MCF 10A (cell line): ENCODE data around the gene CAMKMT. TPM values are rescaled to one million over a fixed set of nuclear protein-coding genes. Genes with fewer than 3 reads are reported as not detected.

Experiments
- BruUV-seq: library from RNA; stranded (reverse); fragments of 400-500 nt; replicated peaks from 2 replicates; lab custom pipeline; 2021; lab: Mats Ljungman, UMichigan
- CTCF ChIA-PET: fragments of 300-600 bp; sonication (Branson Sonifier 250); formaldehyde crosslinking; extraction: SDS; loops from one replicate; lab custom pipeline; 2021; ENCODE audit warnings: antibody characterized with exemption, inconsistent platforms; lab: Yijun Ruan, JAX
- POLR2A ChIA-PET: fragments of 300-600, 350-650 bp; sonication (Branson Sonifier 250); formaldehyde crosslinking; extraction: SDS; loops from one replicate; lab custom pipeline; 2020; ENCODE audit warnings: antibody characterized with exemption, inconsistent platforms; lab: Yijun Ruan, JAX
- DNase-seq: peaks from one replicate; pipeline ENCODE4 v3.0.0-alpha.2; 2018; ENCODE audit not compliant: unreplicated experiment
- H3K27ac Mint-ChIP-seq: one replicate; pipeline ENCODE4 v1.8.0; 2022; ENCODE audit warnings: mild to moderate bottlenecking, low read depth, mixed read lengths; ENCODE audit not compliant: unreplicated experiment
- H3K27me3 Mint-ChIP-seq: one replicate; pipeline ENCODE4 v1.8.0; 2022; ENCODE audit warnings: mixed read lengths; ENCODE audit not compliant: insufficient read depth, unreplicated experiment
- H3K36me3 Mint-ChIP-seq: one replicate; pipeline ENCODE4 v1.8.0; 2022; ENCODE audit warnings: mild to moderate bottlenecking, moderate library complexity, mixed read lengths; ENCODE audit not compliant: insufficient read depth, unreplicated experiment
- H3K4me1 Mint-ChIP-seq: one replicate; pipeline ENCODE4 v1.8.0; 2022; ENCODE audit warnings: mixed read lengths; ENCODE audit not compliant: insufficient read depth, unreplicated experiment
- H3K4me3 Mint-ChIP-seq: one replicate; pipeline ENCODE4 v1.8.0; 2022; ENCODE audit warnings: mild to moderate bottlenecking, moderate library complexity, mixed read lengths; ENCODE audit not compliant: unreplicated experiment
- H3K9me3 Mint-ChIP-seq: one replicate; pipeline ENCODE4 v1.8.0; 2022; ENCODE audit warnings: mixed read lengths; ENCODE audit not compliant: unreplicated experiment
- CTCF ChIP-seq: fragments of 200-600 bp; IDR thresholded peaks from one replicate; pipeline ENCODE4 v1.8.0; 2022; ENCODE audit warnings: antibody characterized with exemption, mild to moderate bottlenecking; ENCODE audit not compliant: unreplicated experiment
- intact Hi-C: fragments of 100-400 bp; cut with micrococcal nuclease; formaldehyde crosslinking; loops from 2 replicates; pipeline ENCODE4 v1.14.1; 2022
- total RNA-seq: library from RNA; stranded (reverse); gene quantifications from 2 replicates; pipeline ENCODE4 v1.2.3, GENCODE V29; 2022

CAMKMT gene
- total RNA-seq, 1 experiment from 2014 or later: 9.9 TPM

- no peaks in the 10 kb centered on the region for H3K9me3 Mint-ChIP-seq
- CTCF ChIA-PET: interaction anchor here (0.6 to 1.2 kb wide), 6 partner anchors 8 to 277 kb away, joined by 3 to 5 read pairs (median 3); partner anchors contain the start of gene CAMKMT
- no peak for DNase-seq
- H3K27me3 Mint-ChIP-seq: no peaks in the 10 kb centered on the region
- POLR2A ChIA-PET: interaction anchor here (0.7 to 1.4 kb wide), 3 partner anchors 8 to 41 kb away, joined by 3 to 5 read pairs (median 3); partner anchors contain the start of genes CAMKMT and PREPL
- no peak overlapping the region for H3K4me3 Mint-ChIP-seq
- H3K36me3 Mint-ChIP-seq: peaks cover 79% of the 10 kb centered on the region
- no TSS peak for BruUV-seq
- intact Hi-C loops: no loop called here
- no peak for TF ChIP-seq CTCF
- no peaks in the 10 kb centered on the region for H3K4me1 Mint-ChIP-seq
- H3K27ac Mint-ChIP-seq: no peak overlapping the region
These were observed 40.9 kb upstream of the CAMKMT start for GRCh38 chr2:44320832-44321231.

- H3K36me3 Mint-ChIP-seq: peaks cover 76% of the 10 kb centered on the region
- H3K9me3 Mint-ChIP-seq: no peaks in the 10 kb centered on the region
- BruUV-seq: no TSS peak
- CTCF ChIA-PET: interaction anchor here (0.8 to 1.2 kb wide), 2 partner anchors 8 to 41 kb away, joined by 3 to 4 read pairs; partner anchors contain the start of gene CAMKMT
- no peaks in the 10 kb centered on the region for H3K4me1 Mint-ChIP-seq
- POLR2A ChIA-PET: interaction anchor here (0.9 to 1.4 kb wide), 2 partner anchors 11 to 40 kb away, joined by 3 to 5 read pairs; partner anchors contain the start of genes CAMKMT and PREPL
- intact Hi-C loops: no loop called here
- H3K27me3 Mint-ChIP-seq: no peaks in the 10 kb centered on the region
- no peak overlapping the region for H3K27ac Mint-ChIP-seq
- no peak for TF ChIP-seq CTCF
- H3K4me3 Mint-ChIP-seq: no peak overlapping the region
- no peak for DNase-seq
These were observed 40.4 kb upstream of the CAMKMT start for GRCh38 chr2:44321360-44321759.

- intact Hi-C loops: no loop called here
- BruUV-seq: no TSS peak
- Mint-ChIP-seq H3K27me3 (no peaks in the 10 kb centered on the region), H3K4me3 (no peak overlapping the region), H3K27ac (no peak overlapping the region), H3K4me1 (no peaks in the 10 kb centered on the region), H3K9me3 (no peaks in the 10 kb centered on the region), H3K36me3 (peaks cover 79% of the 10 kb centered on the region)
- DNase-seq: peak; percentile 8
- ChIA-PET CTCF (no interaction called here), POLR2A (interaction anchor here (1.0 to 1.1 kb wide), 2 partner anchors 9 to 11 kb away, joined by 3 read pairs; no protein-coding TSS in a partner anchor)
- TF ChIP-seq CTCF: no peak
These were observed 36.7 kb upstream of the CAMKMT start for GRCh38 chr2:44324971-44325426.

GRCh38 chr2:44325897-44326296 is 35.9 kb upstream of the CAMKMT start:
- H3K36me3 Mint-ChIP-seq: peaks cover 75% of the 10 kb centered on the region
- peaks cover 5% of the 10 kb centered on the region for H3K4me1 Mint-ChIP-seq
- TF ChIP-seq CTCF: no peak
- CTCF ChIA-PET: interaction anchor here (0.6 kb wide), 1 partner anchor 376 kb away, joined by 6 read pairs; no protein-coding TSS in a partner anchor
- POLR2A ChIA-PET: interaction anchor here (0.5 kb wide), 1 partner anchor 66 kb away, joined by 3 read pairs; no protein-coding TSS in a partner anchor
- H3K27ac Mint-ChIP-seq: no peak overlapping the region
- no peaks in the 10 kb centered on the region for H3K9me3 Mint-ChIP-seq
- H3K27me3 Mint-ChIP-seq: no peaks in the 10 kb centered on the region
- no TSS peak for BruUV-seq
- DNase-seq: no peak
- intact Hi-C loops: no loop called here
- H3K4me3 Mint-ChIP-seq: no peak overlapping the region
